ENCODE data around the gene ARL8B. TPM values are rescaled to one million over a fixed set of nuclear protein-coding genes. Genes with fewer than 3 reads are reported as not detected.
A peak's percentile ranks its signal among the peaks of the same experiment; 100 is the strongest.

ARL8B gene
- total and polyA plus RNA-seq, 2 experiments from 2014 or later: 47.2 to 72.9 TPM

GRCh38 chr3:5122741-5123706 lies 932 bp downstream of the ARL8B start:
- in situ Hi-C loops (cut with MboI): no loop called here
- H3K9me2 ChIP-seq (ENCODE audit: insufficient read depth): no peaks in the 10 kb centered on the region
- peak overlapping the region; percentile 64 for H2AFZ ChIP-seq
- H3K27me3 ChIP-seq (replicated peaks; ENCODE audit: insufficient read depth): no peaks in the 10 kb centered on the region
- DNase-seq: peak; percentile 83
- no peak for TF ChIP-seq EZH2 (IDR thresholded peaks at IDR 0.05; ENCODE audit: insufficient read depth, poor library complexity, severe bottlenecking)
- TF ChIP-seq EZH2phosphoT487 (IDR thresholded peaks at IDR 0.05; ENCODE audit: insufficient read depth, low read depth): no peak
- H3K4me1 ChIP-seq (ENCODE audit: insufficient read depth): peaks cover 32% of the 10 kb centered on the region
- peak overlapping the region; percentile 93 for H3K4me3 ChIP-seq
- H3K9me3 ChIP-seq (ENCODE audit: low read depth): no peaks in the 10 kb centered on the region
- H3K9ac ChIP-seq: peak overlapping the region; percentile 99
- H3F3A ChIP-seq (ENCODE audit: insufficient read depth): peaks cover 8% of the 10 kb centered on the region
- peaks cover 63% of the 10 kb centered on the region for H3K79me2 ChIP-seq (ENCODE audit: insufficient read depth)
- WGBS, 2 experiments (ENCODE audit: low coverage in 1 of 2, low lambda C conversion rate in 2 of 2, missing lambda C conversion rate in 2 of 2): 3% methylated on average over 31 of the region's 31 CpGs
- H3K36me3 ChIP-seq (ENCODE audit: low read depth): no peaks in the 10 kb centered on the region
- H3K27ac ChIP-seq: peak overlapping the region; percentile 92
- 0 out of 2 replicates have a peak, but pooled peaks cover 4% of the 10 kb centered on the region for H4K20me1 ChIP-seq (ENCODE audit: insufficient read depth)
- peak overlapping the region; percentile 78 for H3K4me2 ChIP-seq (ENCODE audit: unreplicated experiment)

DNA sequence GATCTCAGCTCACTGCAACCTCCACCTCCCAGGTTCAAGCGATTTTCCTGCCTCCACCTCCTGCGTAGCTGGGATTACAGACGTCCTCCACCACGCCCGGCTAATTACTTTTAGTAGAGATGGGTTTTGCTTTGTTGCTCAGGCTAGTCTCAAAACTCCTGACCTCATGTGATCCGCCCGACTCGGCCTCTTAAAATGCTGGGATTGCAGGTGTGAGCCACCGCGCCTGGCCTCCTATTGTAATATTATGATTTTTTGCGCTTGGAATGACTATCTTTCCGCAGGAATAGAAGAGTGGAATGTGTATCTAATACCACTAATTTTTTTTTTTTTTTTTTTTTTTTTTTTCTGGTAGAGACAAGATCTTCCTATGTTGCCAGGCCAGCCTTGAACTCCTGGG lies 1.8 kb downstream of the ARL8B start:
- H3K27me3 ChIP-seq (replicated peaks; ENCODE audit: insufficient read depth): no peaks in the 10 kb centered on the region
- no peak overlapping the region for H2AFZ ChIP-seq
- H3K4me1 ChIP-seq (ENCODE audit: insufficient read depth): peaks cover 32% of the 10 kb centered on the region
- no peak for DNase-seq
- no peaks in the 10 kb centered on the region for H3K9me2 ChIP-seq (ENCODE audit: insufficient read depth)
- peak overlapping the region; percentile 92 for H3K27ac ChIP-seq
- in situ Hi-C loops (cut with MboI): no loop called here
- no peaks in the 10 kb centered on the region for H3K36me3 ChIP-seq (ENCODE audit: low read depth)
- H3K4me2 ChIP-seq (ENCODE audit: unreplicated experiment): peak overlapping the region; percentile 78
- 92% methylated on average over 12 of the region's 12 CpGs for WGBS, 2 experiments (ENCODE audit: low coverage in 1 of 2, low lambda C conversion rate in 2 of 2, missing lambda C conversion rate in 2 of 2)
- H3K79me2 ChIP-seq (ENCODE audit: insufficient read depth): peaks cover 72% of the 10 kb centered on the region
- 0 out of 2 replicates have a peak, but pooled peaks cover 4% of the 10 kb centered on the region for H4K20me1 ChIP-seq (ENCODE audit: insufficient read depth)
- H3K9me3 ChIP-seq (ENCODE audit: low read depth): no peaks in the 10 kb centered on the region
- peaks cover 8% of the 10 kb centered on the region for H3F3A ChIP-seq (ENCODE audit: insufficient read depth)
- no peak for TF ChIP-seq EZH2phosphoT487 (IDR thresholded peaks at IDR 0.05; ENCODE audit: insufficient read depth, low read depth)
- TF ChIP-seq EZH2 (IDR thresholded peaks at IDR 0.05; ENCODE audit: insufficient read depth, poor library complexity, severe bottlenecking): no peak
- peak overlapping the region; percentile 99 for H3K9ac ChIP-seq
- H3K4me3 ChIP-seq: peak overlapping the region; percentile 93

GRCh38 chr3:5126586-5126985 lies 4.5 kb downstream of the ARL8B start:
- peak overlapping the region; percentile 43 for H3K27ac ChIP-seq
- in situ Hi-C loops (cut with MboI): no loop called here

DNA sequence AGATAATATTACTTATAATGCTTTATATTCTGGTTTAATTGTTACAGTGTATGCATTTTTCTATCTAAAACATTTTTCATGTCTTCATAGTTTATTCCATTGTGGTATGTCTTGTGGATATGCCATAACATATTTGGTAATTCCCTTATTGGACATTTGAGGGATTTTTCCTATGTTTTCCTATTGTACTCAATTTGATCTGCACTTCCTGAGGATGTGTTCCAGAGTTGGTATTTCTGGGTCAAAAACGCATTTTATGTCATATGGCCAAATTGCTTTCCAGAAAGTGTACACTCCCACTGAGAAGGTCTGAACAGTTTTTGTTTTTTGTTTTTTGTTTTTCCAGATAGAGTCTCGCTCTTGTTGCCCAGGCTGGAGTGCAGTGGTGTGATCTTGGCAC lies 6.8 kb downstream of the ARL8B start:
- Histone ChIP-seq H3K36me3 (ENCODE audit: low read depth) (no peaks in the 10 kb centered on the region), H3K79me2 (ENCODE audit: insufficient read depth) (peaks cover 100% of the 10 kb centered on the region), H3K9me2 (ENCODE audit: insufficient read depth) (no peaks in the 10 kb centered on the region), H3K9ac (no peak overlapping the region), H3K27me3 (replicated peaks; ENCODE audit: insufficient read depth) (no peaks in the 10 kb centered on the region), H3K4me2 (ENCODE audit: unreplicated experiment) (no peak overlapping the region), H2AFZ (no peak overlapping the region), H3K4me3 (no peak overlapping the region), H3K27ac (no peak overlapping the region), H3F3A (ENCODE audit: insufficient read depth) (no peaks in the 10 kb centered on the region; the same call in 1 of the 2 replicates), H3K9me3 (ENCODE audit: low read depth) (no peaks in the 10 kb centered on the region), H4K20me1 (ENCODE audit: insufficient read depth) (0 out of 2 replicates have a peak, but pooled peaks cover 16% of the 10 kb centered on the region), H3K4me1 (ENCODE audit: insufficient read depth) (peaks cover 25% of the 10 kb centered on the region)
- in situ Hi-C loops (cut with MboI): no loop called here
- 64% methylated on average over 2 of the region's 2 CpGs for WGBS, 2 experiments (ENCODE audit: low coverage in 1 of 2, low lambda C conversion rate in 2 of 2, missing lambda C conversion rate in 2 of 2)
- DNase-seq: no peak
- TF ChIP-seq EZH2 (IDR thresholded peaks at IDR 0.05; ENCODE audit: insufficient read depth, poor library complexity, severe bottlenecking): no peak
- no peak for TF ChIP-seq EZH2phosphoT487 (IDR thresholded peaks at IDR 0.05; ENCODE audit: insufficient read depth, low read depth)

More at GRCh38 chr3:5126586-5126985, 4.5 kb downstream of the ARL8B start:
- DNase-seq: peak; percentile 66
- Histone ChIP-seq H2AFZ (no peak overlapping the region), H3K4me2 (ENCODE audit: unreplicated experiment) (peak overlapping the region; percentile 47), H3K4me3 (no peak overlapping the region), H3K9me3 (ENCODE audit: low read depth) (no peaks in the 10 kb centered on the region), H3K4me1 (ENCODE audit: insufficient read depth) (peaks cover 32% of the 10 kb centered on the region), H3K27me3 (replicated peaks; ENCODE audit: insufficient read depth) (no peaks in the 10 kb centered on the region), H4K20me1 (ENCODE audit: insufficient read depth) (0 out of 2 replicates have a peak, but pooled peaks cover 4% of the 10 kb centered on the region), H3K79me2 (ENCODE audit: insufficient read depth) (peaks cover 98% of the 10 kb centered on the region), H3K9ac (peak overlapping the region; percentile 43; the same call in 1 of the 2 replicates), H3K9me2 (ENCODE audit: insufficient read depth) (no peaks in the 10 kb centered on the region), H3F3A (ENCODE audit: insufficient read depth) (peaks cover 8% of the 10 kb centered on the region), H3K36me3 (ENCODE audit: low read depth) (no peaks in the 10 kb centered on the region)
- TF ChIP-seq EZH2phosphoT487 (IDR thresholded peaks at IDR 0.05; ENCODE audit: insufficient read depth, low read depth) (no peak), EZH2 (IDR thresholded peaks at IDR 0.05; ENCODE audit: insufficient read depth, poor library complexity, severe bottlenecking) (no peak)
